GM21447 (cell line): ENCODE results near the gene CPSF3.
"Not testable (repeated sequence)": the region's sequence is repeated elsewhere in the genome, so short reads cannot be mapped to it uniquely, and the experiment has no call there.

Experiments
- ATAC-seq: cut with Tn5 transposase; IDR thresholded peaks from one replicate; pipeline ENCODE4 v1.9.1; 2021; ENCODE audit not compliant: unreplicated experiment

Gene CPSF3

GRCh38 chr2:9498210-9498609 lies 74.8 kb downstream of the CPSF3 start:
- no peak for ATAC-seq

GRCh38 chr2:9508931-9509330 lies 85.5 kb downstream of the CPSF3 start:
- ATAC-seq, result no peak

GRCh38 chr2:9513946-9514345 lies 90.5 kb downstream of the CPSF3 start:
- ATAC-seq, result not testable (repeated sequence)

- no peak for ATAC-seq
These were observed 93.8 kb downstream of the CPSF3 start for GRCh38 chr2:9517118-9517782.

- no peak for ATAC-seq
These were observed 94.7 kb downstream of the CPSF3 start for GRCh38 chr2:9518163-9518562.

GRCh38 chr2:9518780-9519179 lies 95.3 kb downstream of the CPSF3 start:
- no peak for ATAC-seq

GRCh38 chr2:9519250-9519649 lies 95.8 kb downstream of the CPSF3 start:
- no peak for ATAC-seq
